H9 (cell line): ENCODE data around the gene MARCHF6. TPM values are rescaled to one million over a fixed set of nuclear protein-coding genes. Genes with fewer than 3 reads are reported as not detected.

Experiments used
- DNase-seq: peaks from one replicate; pipeline ENCODE4 v3.0.0-alpha.2; 2017
- H2AFZ ChIP-seq: one replicate; pipeline ENCODE4 v1.6.1; 2013; ENCODE audit warnings: mild to moderate bottlenecking, low read length, control low read depth, moderate library complexity
- H2AK5ac ChIP-seq: 2 replicates; pipeline ENCODE4 v1.6.1; 2013; ENCODE audit warnings: low read length, control low read depth, mixed read lengths; ENCODE audit not compliant: insufficient read length
- H2BK120ac ChIP-seq: one replicate; pipeline ENCODE4 v1.6.1; 2013; ENCODE audit warnings: low read depth, mild to moderate bottlenecking, low read length, control low read depth, inconsistent platforms; ENCODE audit not compliant: poor library complexity, severe bottlenecking
- H2BK12ac ChIP-seq: 2 replicates; pipeline ENCODE4 v1.6.1; 2013; ENCODE audit warnings: low read length, control low read depth, mixed read lengths, low read depth; ENCODE audit not compliant: insufficient read length
- H2BK15ac ChIP-seq: 2 replicates; pipeline ENCODE4 v1.6.1; 2013; ENCODE audit warnings: low read depth, low read length, control low read depth
- H2BK20ac ChIP-seq: one replicate; pipeline ENCODE4 v1.6.1; 2013; ENCODE audit warnings: low read depth, mild to moderate bottlenecking, low read length, control low read depth, inconsistent platforms; ENCODE audit not compliant: poor library complexity, severe bottlenecking
- H2BK5ac ChIP-seq: 2 replicates; pipeline ENCODE4 v1.6.1; 2013; ENCODE audit warnings: low read length, control low read depth, mixed read lengths; ENCODE audit not compliant: insufficient read length
- H3K14ac ChIP-seq: 2 replicates; pipeline ENCODE4 v1.6.1; 2013; ENCODE audit warnings: low read length, control low read depth; ENCODE audit not compliant: insufficient read depth
- H3K18ac ChIP-seq: 2 replicates; pipeline ENCODE4 v1.6.1; 2013; ENCODE audit warnings: low read depth, mild to moderate bottlenecking, mixed read lengths, low read length, control low read depth; ENCODE audit not compliant: insufficient read length
- H3K23ac ChIP-seq: 2 replicates; pipeline ENCODE4 v1.6.1; 2013; ENCODE audit warnings: low read length, control low read depth, mixed read lengths, low read depth; ENCODE audit not compliant: insufficient read length
- H3K23me2 ChIP-seq: 2 replicates; pipeline ENCODE4 v1.6.1; 2013; ENCODE audit warnings: low read depth, mild to moderate bottlenecking, mixed read lengths, low read length, control low read depth; ENCODE audit not compliant: insufficient read length, poor library complexity, severe bottlenecking
- H3K27ac ChIP-seq: 2 replicates; pipeline ENCODE4 v1.5.1; 2013; ENCODE audit warnings: low read length, control low read depth, mixed read lengths, low read depth; ENCODE audit not compliant: insufficient read length
- H3K27me3 ChIP-seq: 2 replicates; pipeline ENCODE4 v1.6.1; 2013; ENCODE audit warnings: low read length, control low read depth, inconsistent platforms; ENCODE audit not compliant: insufficient read depth
- H3K4ac ChIP-seq: 2 replicates; pipeline ENCODE4 v1.6.1; 2013; ENCODE audit warnings: low read depth, mild to moderate bottlenecking, control low read depth, inconsistent platforms, low read length, moderate library complexity
- H3K4me1 ChIP-seq: 2 replicates; pipeline ENCODE4 v1.6.1; 2013; ENCODE audit warnings: low read length, control low read depth, inconsistent platforms; ENCODE audit not compliant: insufficient read depth
- H3K4me2 ChIP-seq: 2 replicates; pipeline ENCODE4 v1.6.1; 2013; ENCODE audit warnings: low read length, control low read depth, mixed read lengths; ENCODE audit not compliant: insufficient read length, insufficient read depth
- H3K56ac ChIP-seq: 2 replicates; pipeline ENCODE4 v1.6.1; 2013; ENCODE audit warnings: low read depth, mild to moderate bottlenecking, mixed read lengths, low read length, control low read depth; ENCODE audit not compliant: insufficient read length
- H3K79me1 ChIP-seq: 2 replicates; pipeline ENCODE4 v1.6.1; 2013; ENCODE audit warnings: low read depth, mild to moderate bottlenecking, moderate library complexity, low read length, control low read depth, inconsistent platforms; ENCODE audit not compliant: insufficient read depth, poor library complexity, severe bottlenecking
- H3K79me2 ChIP-seq: 2 replicates; pipeline ENCODE4 v1.6.1; 2013; ENCODE audit warnings: low read length, control low read depth, inconsistent platforms; ENCODE audit not compliant: insufficient read depth
- H3K9ac ChIP-seq: 2 replicates; pipeline ENCODE4 v1.6.1; 2013; ENCODE audit warnings: low read length, control low read depth, mixed read lengths; ENCODE audit not compliant: insufficient read length; ENCODE audit errors: extremely low read depth
- H3K9me3 ChIP-seq: one replicate; pipeline ENCODE4 v1.6.1; 2013; ENCODE audit warnings: low read depth, low read length, inconsistent platforms; ENCODE audit not compliant: control insufficient read depth
- H3T11ph ChIP-seq: one replicate; pipeline ENCODE4 v1.6.1; 2013; ENCODE audit warnings: mild to moderate bottlenecking, low read length, control low read depth, inconsistent platforms
- H4K20me1 ChIP-seq: one replicate; pipeline ENCODE4 v1.6.1; 2013; ENCODE audit not compliant: control insufficient read depth, insufficient read length, insufficient read depth
- H4K5ac ChIP-seq: 2 replicates; pipeline ENCODE4 v1.6.1; 2013; ENCODE audit warnings: low read depth, mild to moderate bottlenecking, mixed read lengths, low read length, control low read depth; ENCODE audit not compliant: insufficient read length
- H4K8ac ChIP-seq: replicated peaks from 2 replicates; pipeline ENCODE4 v1.6.1; 2013; ENCODE audit warnings: low read length, control low read depth, mixed read lengths, low read depth; ENCODE audit not compliant: insufficient read length
- H4K91ac ChIP-seq: 2 replicates; pipeline ENCODE4 v1.6.1; 2013; ENCODE audit warnings: low read depth, mild to moderate bottlenecking, moderate library complexity, mixed read lengths, low read length, control low read depth; ENCODE audit not compliant: insufficient read length
- H3K27ac Mint-ChIP-seq, 3 experiments: 2 replicates in 2 of 3; 3 replicates in 1 of 3; pipeline ENCODE4 v1.8.0; 2020 to 2021; ENCODE audit warnings: mixed read lengths in 3 of 3, mild to moderate bottlenecking in 1 of 3, moderate library complexity in 1 of 3
- H3K27me3 Mint-ChIP-seq: 2 replicates; pipeline ENCODE4 v1.8.0; 2021; ENCODE audit warnings: low read depth, mild to moderate bottlenecking, moderate library complexity, mixed read lengths
- H3K36me3 Mint-ChIP-seq, 3 experiments: 2 replicates in 2 of 3; 3 replicates in 1 of 3; pipeline ENCODE4 v1.8.0; 2020 to 2021; ENCODE audit warnings: low read depth in 3 of 3, mixed read lengths in 3 of 3; ENCODE audit not compliant: insufficient read depth in 1 of 3
- H3K4me1 Mint-ChIP-seq, 2 experiments: 2 replicates each; pipeline ENCODE4 v1.8.0; 2020; ENCODE audit warnings: mixed read lengths in 2 of 2
- H3K4me3 Mint-ChIP-seq, 2 experiments: 2 replicates in 1 of 2; 3 replicates in 1 of 2; pipeline ENCODE4 v1.8.0; 2020 to 2021; ENCODE audit warnings: mild to moderate bottlenecking in 2 of 2, mixed read lengths in 2 of 2, moderate library complexity in 1 of 2
- H3K9me3 Mint-ChIP-seq, 2 experiments: 2 replicates in 1 of 2; 3 replicates in 1 of 2; pipeline ENCODE4 v1.8.0; 2020; ENCODE audit warnings: mild to moderate bottlenecking in 2 of 2, mixed read lengths in 2 of 2, moderate library complexity in 1 of 2
- CTCF ChIP-seq: fragments of 200-600 bp; sonication (generic); conservative IDR thresholded peaks from 3 replicates; pipeline ENCODE4 v1.8.0; 2021; ENCODE audit warnings: antibody characterized with exemption, mild to moderate bottlenecking
- WGBS: extraction: QIAGEN DNeasy Blood & Tissue Kit; methylation state at CpG from one replicate; pipeline ENCODE4 v1.1.7; 2013; ENCODE audit warnings: missing lambda C conversion rate, low lambda C conversion rate, mixed read lengths; ENCODE audit not compliant: insufficient read length; ENCODE audit errors: extremely low coverage; 5-methylcytosine and 5-hydroxymethylcytosine counted together
- total RNA-seq: library from RNA; stranded (reverse); gene quantifications from 2 replicates; pipeline ENCODE4 v1.2.1, GENCODE V29; 2021

MARCHF6 gene
- total RNA-seq, 1 experiment from 2014 or later, result 118 TPM

GRCh38 chr5:10387690-10388089 is 34.2 kb downstream of the MARCHF6 start:
- Histone ChIP-seq H4K8ac (no peak overlapping the region), H2AK5ac (no peak overlapping the region), H3K4me2 (no peak overlapping the region), H3K9ac (no peak overlapping the region), H3K27me3 (no peaks in the 10 kb centered on the region), H3K18ac (no peak overlapping the region), H3K79me2 (no peaks in the 10 kb centered on the region), H3T11ph (no peak overlapping the region), H3K14ac (no peak overlapping the region), H2BK5ac (no peak overlapping the region), H2BK12ac (no peak overlapping the region), H2BK15ac (no peak overlapping the region), H2AFZ (no peak overlapping the region), H2BK120ac (no peak overlapping the region), H4K5ac (no peak overlapping the region), H4K91ac (no peak overlapping the region), H3K23me2 (no peaks in the 10 kb centered on the region), H4K20me1 (no peaks in the 10 kb centered on the region), H3K4me1 (no peaks in the 10 kb centered on the region), H3K23ac (no peak overlapping the region), H2BK20ac (no peak overlapping the region), H3K27ac (no peak overlapping the region), H3K9me3 (no peaks in the 10 kb centered on the region), H3K4ac (no peak overlapping the region), H3K56ac (no peak overlapping the region), H3K79me1 (peaks cover 3% of the 10 kb centered on the region)
- H3K9me3 Mint-ChIP-seq, result no peaks in the 10 kb centered on the region; a peak in 1 of 5 replicates
- peaks cover 22 to 52% (median 32%) of the 10 kb centered on the region in 3 experiments; a peak in 6 of 7 replicates for H3K36me3 Mint-ChIP-seq
- H3K4me3 Mint-ChIP-seq, result no peak overlapping the region
- no peaks in the 10 kb centered on the region for H3K4me1 Mint-ChIP-seq
- no peak for TF ChIP-seq CTCF
- no peak overlapping the region; a peak in 2 of 7 replicates for H3K27ac Mint-ChIP-seq
- no CpG with 5 or more reads among the region's 4 CpGs for WGBS
- no peak for DNase-seq
- no peaks in the 10 kb centered on the region for H3K27me3 Mint-ChIP-seq
